Measurements from ENCODE around the gene BACH1. TPM values are rescaled to one million over a fixed set of nuclear protein-coding genes. Genes with fewer than 3 reads are reported as not detected.
A peak's percentile ranks its signal among the peaks of the same experiment; 100 is the strongest.

The BACH1 gene
- total RNA-seq, 2 donors from 2014 or later = 33.2 to 66.9 TPM

- peak; percentile 29 for TF ChIP-seq CTCF (IDR thresholded peaks at IDR 0.05)
- intact Hi-C loops (cut with DNase I) = no loop called here
- peak; percentile 52 for DNase-seq
Observed at GRCh38 chr21:29376556-29376955, 77.8 kb downstream of the BACH1 start.

DNA sequence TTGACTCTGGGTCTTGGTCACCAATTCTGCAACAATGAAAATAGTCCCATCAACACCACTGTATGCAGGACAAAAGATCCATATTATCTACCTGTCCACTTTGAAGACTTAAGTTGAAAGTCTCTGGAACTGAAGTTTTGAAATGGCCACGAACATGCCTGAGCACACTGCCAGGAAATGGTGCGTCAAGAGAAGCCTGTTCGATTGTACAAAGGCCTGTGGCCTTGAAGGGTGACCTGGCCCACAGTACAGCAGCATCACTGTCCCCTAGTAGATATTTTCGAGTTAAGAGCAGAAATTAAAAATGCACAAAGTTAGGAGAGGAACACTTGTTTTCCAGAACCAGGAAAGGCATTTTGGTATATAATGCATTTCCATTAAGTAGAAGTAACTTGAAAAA, 78.5 kb downstream of the BACH1 start:
- no peak for TF ChIP-seq CTCF (IDR thresholded peaks at IDR 0.05)
- H3K36me3 ChIP-seq = no peaks in the 10 kb centered on the region
- no peak overlapping the region for H3K4me3 ChIP-seq
- intact Hi-C loops (cut with DNase I) = no loop called here
- no peaks in the 10 kb centered on the region for H3K27me3 ChIP-seq
- no peak overlapping the region for H3K9ac ChIP-seq (ENCODE audit: low read depth in 2 of 2, low read length in 2 of 2)
- no peaks in the 10 kb centered on the region for H3K4me1 ChIP-seq
- H3K27ac ChIP-seq = no peak overlapping the region
- H3K9me3 ChIP-seq = no peaks in the 10 kb centered on the region
- no peak for DNase-seq

More at GRCh38 chr21:29376556-29376955, 77.8 kb downstream of the BACH1 start:
- Histone ChIP-seq H3K4me3 (no peak overlapping the region), H3K27me3 (no peaks in the 10 kb centered on the region), H3K36me3 (no peaks in the 10 kb centered on the region), H3K4me1 (no peaks in the 10 kb centered on the region), H3K9me3 (no peaks in the 10 kb centered on the region), H3K9ac (ENCODE audit: low read depth in 2 of 2, low read length in 2 of 2) (no peak overlapping the region), H3K27ac (no peak overlapping the region)

GRCh38 chr21:29378832-29379231, 80.1 kb downstream of the BACH1 start:
- intact Hi-C loops (cut with DNase I) = no loop called here
- no peaks in the 10 kb centered on the region for H3K9me3 ChIP-seq
- no peaks in the 10 kb centered on the region for H3K36me3 ChIP-seq
- no peak overlapping the region for H3K4me3 ChIP-seq
- H3K27me3 ChIP-seq = no peaks in the 10 kb centered on the region
- H3K27ac ChIP-seq = no peak overlapping the region
- DNase-seq = no peak
- no peak overlapping the region for H3K9ac ChIP-seq (ENCODE audit: low read depth in 2 of 2, low read length in 2 of 2)
- no peak for TF ChIP-seq CTCF (IDR thresholded peaks at IDR 0.05)
- no peaks in the 10 kb centered on the region for H3K4me1 ChIP-seq

DNA sequence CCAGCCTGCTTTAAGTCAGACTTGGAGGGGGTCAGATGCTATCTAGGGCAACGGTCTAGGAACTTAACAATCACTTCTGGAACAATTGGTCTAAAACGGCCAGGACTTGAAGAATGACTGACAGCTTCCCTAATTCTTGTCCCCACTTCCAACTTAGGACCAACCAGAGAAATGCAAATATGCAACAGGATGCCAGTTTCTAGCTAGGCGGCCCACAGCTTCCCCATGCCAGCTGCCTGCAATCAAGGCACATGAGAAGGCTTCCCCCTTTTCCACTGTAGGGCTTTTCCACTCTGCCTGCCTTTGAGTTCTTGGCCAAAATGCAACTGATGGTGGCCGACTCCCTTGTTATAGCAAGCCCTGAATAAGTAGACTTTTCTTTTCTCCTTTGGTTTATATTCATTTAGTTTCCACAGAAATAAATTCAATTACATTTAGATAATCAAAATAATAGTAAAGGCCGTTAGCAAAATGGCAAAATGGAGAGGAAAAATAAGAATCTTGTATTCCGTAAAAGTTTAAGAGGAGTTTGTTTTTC, 80.9 kb downstream of the BACH1 start:
- no peaks in the 10 kb centered on the region for H3K27me3 ChIP-seq
- no peak overlapping the region for H3K4me3 ChIP-seq
- no peaks in the 10 kb centered on the region for H3K4me1 ChIP-seq
- H3K9me3 ChIP-seq = no peaks in the 10 kb centered on the region
- DNase-seq = no peak
- no peaks in the 10 kb centered on the region for H3K36me3 ChIP-seq
- no peak overlapping the region for H3K27ac ChIP-seq
- no peak for TF ChIP-seq CTCF (IDR thresholded peaks at IDR 0.05)
- no peak overlapping the region for H3K9ac ChIP-seq (ENCODE audit: low read depth in 2 of 2, low read length in 2 of 2)
- intact Hi-C loops (cut with DNase I) = no loop called here

DNA sequence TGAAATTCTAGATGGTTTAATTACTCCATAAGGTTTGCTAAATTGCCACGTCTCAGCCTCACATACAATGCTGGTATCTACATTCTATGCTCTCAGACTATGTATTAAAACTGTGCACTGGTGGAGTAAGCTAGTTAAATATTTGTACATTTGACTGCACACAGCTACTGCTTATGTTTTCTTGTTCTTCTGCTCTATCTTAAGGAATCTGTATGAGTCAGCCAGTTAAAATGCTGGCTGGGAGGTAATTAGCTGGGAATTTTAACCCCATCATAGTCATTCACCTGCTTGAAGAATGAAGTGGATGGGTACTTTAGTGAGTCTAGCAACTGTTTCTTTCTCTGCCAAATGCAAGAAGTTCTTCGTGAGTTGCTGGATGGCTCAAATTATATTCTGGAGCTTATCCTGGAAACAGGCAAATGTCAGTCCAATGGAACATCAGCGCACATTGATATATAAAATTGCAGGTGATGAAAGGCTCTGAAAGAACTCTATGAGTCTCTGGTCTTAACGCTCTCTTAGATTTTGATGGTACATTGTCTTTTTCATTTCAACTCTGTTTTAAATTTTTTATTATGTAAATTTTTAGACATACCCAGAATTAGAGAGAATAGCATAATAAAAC, 83.4 kb downstream of the BACH1 start:
- no peak overlapping the region for H3K4me3 ChIP-seq
- no peak for DNase-seq
- H3K27ac ChIP-seq = no peak overlapping the region
- H3K9me3 ChIP-seq = no peaks in the 10 kb centered on the region
- no peaks in the 10 kb centered on the region for H3K36me3 ChIP-seq
- no peak for TF ChIP-seq CTCF (IDR thresholded peaks at IDR 0.05)
- H3K27me3 ChIP-seq = no peaks in the 10 kb centered on the region
- intact Hi-C loops (cut with DNase I) = no loop called here
- no peaks in the 10 kb centered on the region for H3K4me1 ChIP-seq
- H3K9ac ChIP-seq (ENCODE audit: low read depth in 2 of 2, low read length in 2 of 2) = no peak overlapping the region

All from colonic mucosa (tissue), 4 donors.